Tibial nerve (tissue), 4 donors: ENCODE data around the gene SPATC1L. TPM values are rescaled to one million over a fixed set of nuclear protein-coding genes. Genes with fewer than 3 reads are reported as not detected.

Experiments
- DNase-seq, 2 donors: peaks; one replicate each; pipeline ENCODE4 v3.0.0-alpha.2; 2019; ENCODE audit warnings: low spot score in 2 of 2
- H3K27ac ChIP-seq, 4 donors: fragments of 200-600 bp; sonication (generic) in 3 of 4; one replicate each; pipeline ENCODE4 v1.5.1; 2017 to 2019; ENCODE audit warnings: mild to moderate bottlenecking in 1 of 4
- H3K27me3 ChIP-seq, 2 donors: fragments of 200-600 bp; sonication (generic) in 1 of 2; one replicate each; pipeline versions ENCODE4 v1.5.1 to v1.6.0; 2017 to 2019
- H3K36me3 ChIP-seq, 3 donors: fragments of 200-600 bp; sonication (generic); one replicate each; pipeline ENCODE4 v1.5.1; 2018 to 2019
- H3K4me1 ChIP-seq, 4 donors: fragments of 200-600 bp; sonication (generic) in 3 of 4; one replicate each; pipeline ENCODE4 v1.5.1; 2017 to 2019
- H3K4me3 ChIP-seq, 4 donors: fragments of 200-600 bp; sonication (generic) in 3 of 4; one replicate each; pipeline ENCODE4 v1.5.1; 2017 to 2019; ENCODE audit warnings: mild to moderate bottlenecking in 1 of 4, moderate library complexity in 1 of 4
- H3K9me3 ChIP-seq, 4 donors: fragments of 200-600 bp; sonication (generic) in 3 of 4; one replicate each; pipeline ENCODE4 v1.5.1; 2017 to 2019
- EP300 ChIP-seq, 2 donors: sonication (generic); formaldehyde crosslinking; IDR thresholded peaks; one replicate each; pipeline ENCODE4 v1.6.1; 2017; ENCODE audit warnings: antibody characterized with exemption in 2 of 2, mild to moderate bottlenecking in 1 of 2
- POLR2A ChIP-seq, 2 donors: fragments of 450-650 bp; IDR thresholded peaks; one replicate each; pipeline ENCODE4 v1.6.1; 2017; ENCODE audit warnings: antibody characterized with exemption in 2 of 2, mild to moderate bottlenecking in 2 of 2, moderate library complexity in 2 of 2
- WGBS, 2 donors: methylation state at CpG; one replicate each; pipeline ENCODE4 v1.1.5; 2018; 5-methylcytosine and 5-hydroxymethylcytosine counted together
- total RNA-seq, 4 donors: library from RNA; depleted of rRNA; stranded (reverse); fragments of >200 nt; gene quantifications; one replicate each; pipeline ENCODE4 v1.1.0, GENCODE V29; 2016
- TF ChIP-seq, protein P1 (sequence below), 5 experiments: fragments of 200-600 bp in 3 of 5; fragments of 450-650 bp in 2 of 5; sonication (generic) in 3 of 5; IDR thresholded peaks; one replicate each; pipeline ENCODE4 v1.5.1; 2016 to 2019; ENCODE audit warnings: antibody characterized with exemption in 5 of 5, mild to moderate bottlenecking in 3 of 5, moderate library complexity in 2 of 5

The SPATC1L gene
- total RNA-seq, 4 donors from 2014 or later: 4.5 to 12.9 (median 8.0) TPM

DNA sequence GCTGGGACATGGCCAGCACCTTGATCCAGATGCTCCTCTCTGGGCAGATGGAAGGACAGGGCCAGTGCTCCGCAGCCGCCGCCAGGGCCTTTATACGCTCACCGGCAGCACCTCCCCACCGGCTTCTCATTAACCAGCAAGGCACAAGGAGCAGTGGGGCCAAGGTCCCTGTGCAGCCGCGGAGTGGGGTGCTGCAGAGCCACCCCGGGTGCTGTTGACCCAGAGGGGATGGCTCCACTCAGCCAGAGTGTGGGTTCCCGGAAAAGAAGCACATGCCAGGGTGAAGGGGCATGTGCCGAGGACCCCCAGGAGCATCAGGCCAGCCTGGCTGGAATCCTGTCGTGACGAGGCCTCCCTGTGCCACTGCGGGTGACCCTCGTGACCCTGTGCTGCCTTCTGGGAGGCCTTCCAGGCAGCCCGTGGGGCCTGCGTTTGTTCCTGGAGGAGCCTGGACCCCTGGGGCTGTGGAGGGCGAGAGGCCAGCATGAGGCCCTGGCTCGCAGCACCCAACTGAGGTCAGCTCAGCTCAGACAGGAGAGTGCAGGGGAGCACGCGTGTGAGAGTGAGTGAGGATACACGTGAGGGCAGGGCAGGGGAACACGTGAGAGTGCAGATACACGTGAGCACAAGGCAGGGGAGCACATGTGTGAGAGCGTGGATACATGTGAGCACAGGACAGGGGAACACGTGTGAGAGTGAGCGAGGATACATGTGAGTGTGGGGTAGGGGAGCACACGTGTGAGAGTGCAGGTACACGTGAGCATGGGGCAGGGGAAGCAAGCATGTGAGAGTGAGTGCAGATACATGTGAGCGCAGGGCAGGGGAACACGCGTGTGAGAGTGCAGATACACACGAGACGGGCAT lies 28.5 kb downstream of the SPATC1L start, which contains the start of gene FTCD:
Gene FTCD (minus strand): TSS at position 66 of the 864 bp plus-strand sequence. CDS start 56 bp downstream, at position 10.
- Histone ChIP-seq H3K27ac (no peak within 1 kb of the TSS), H3K27me3 (peaks cover 0 to 10% of the 10 kb centered on the region in 2 donors), H3K4me3 (no peak within 1 kb of the TSS), H3K9me3 (no peaks in the 10 kb centered on the region), H3K4me1 (peaks cover 0 to 11% (median 5%) of the 10 kb centered on the region in 4 donors), H3K36me3 (no peaks in the 10 kb centered on the region)
- 72 to 78% methylated on average over 29 to 34 of the region's 34 CpGs for WGBS, 2 donors
- no peak for TF ChIP-seq POLR2A (IDR thresholded peaks at IDR 0.05)
- TF ChIP-seq, protein P1, sequence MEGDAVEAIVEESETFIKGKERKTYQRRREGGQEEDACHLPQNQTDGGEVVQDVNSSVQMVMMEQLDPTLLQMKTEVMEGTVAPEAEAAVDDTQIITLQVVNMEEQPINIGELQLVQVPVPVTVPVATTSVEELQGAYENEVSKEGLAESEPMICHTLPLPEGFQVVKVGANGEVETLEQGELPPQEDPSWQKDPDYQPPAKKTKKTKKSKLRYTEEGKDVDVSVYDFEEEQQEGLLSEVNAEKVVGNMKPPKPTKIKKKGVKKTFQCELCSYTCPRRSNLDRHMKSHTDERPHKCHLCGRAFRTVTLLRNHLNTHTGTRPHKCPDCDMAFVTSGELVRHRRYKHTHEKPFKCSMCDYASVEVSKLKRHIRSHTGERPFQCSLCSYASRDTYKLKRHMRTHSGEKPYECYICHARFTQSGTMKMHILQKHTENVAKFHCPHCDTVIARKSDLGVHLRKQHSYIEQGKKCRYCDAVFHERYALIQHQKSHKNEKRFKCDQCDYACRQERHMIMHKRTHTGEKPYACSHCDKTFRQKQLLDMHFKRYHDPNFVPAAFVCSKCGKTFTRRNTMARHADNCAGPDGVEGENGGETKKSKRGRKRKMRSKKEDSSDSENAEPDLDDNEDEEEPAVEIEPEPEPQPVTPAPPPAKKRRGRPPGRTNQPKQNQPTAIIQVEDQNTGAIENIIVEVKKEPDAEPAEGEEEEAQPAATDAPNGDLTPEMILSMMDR (IDR thresholded peaks at IDR 0.05): no peak
- no peak for TF ChIP-seq EP300 (IDR thresholded peaks at IDR 0.05)
- peak in 1 of 2 donors; percentile 11 for DNase-seq

DNA sequence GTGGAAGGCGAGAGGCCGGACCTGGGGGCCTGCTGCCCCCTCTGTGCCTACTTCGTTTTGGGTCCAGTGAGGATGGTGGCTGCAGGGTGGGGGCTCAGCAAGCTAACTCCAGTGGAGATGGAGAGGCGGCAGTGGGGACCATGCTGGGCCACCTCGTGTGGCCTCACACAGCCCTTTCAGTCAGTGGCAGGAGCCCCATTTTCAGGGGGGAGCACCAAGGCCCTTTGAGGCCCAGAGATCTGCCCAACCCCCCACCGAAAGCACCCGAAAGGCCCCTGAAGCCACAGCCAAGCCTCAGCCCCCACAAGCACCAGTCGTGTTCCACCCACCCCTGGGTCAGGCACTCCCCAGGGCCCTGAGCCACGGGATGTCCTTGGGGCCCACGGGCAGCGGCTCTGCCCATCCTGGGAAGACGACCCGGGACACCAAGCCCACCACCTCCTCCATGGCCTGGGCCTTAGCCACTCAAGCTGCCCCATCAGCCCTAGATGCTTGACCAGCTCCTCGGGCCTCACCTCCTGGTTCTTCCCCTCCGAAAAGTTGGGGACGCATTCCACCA lies 29.2 kb downstream of the SPATC1L start:
- Histone ChIP-seq H3K36me3 (no peaks in the 10 kb centered on the region), H3K27me3 (peaks cover 0 to 10% of the 10 kb centered on the region in 2 donors), H3K27ac (no peak overlapping the region), H3K4me1 (peaks cover 0 to 11% (median 5%) of the 10 kb centered on the region in 4 donors), H3K9me3 (no peaks in the 10 kb centered on the region), H3K4me3 (no peak overlapping the region)
- 84 to 87% methylated on average over 10 to 13 of the region's 16 CpGs for WGBS, 2 donors
- TF ChIP-seq POLR2A (IDR thresholded peaks at IDR 0.05) (no peak), EP300 (IDR thresholded peaks at IDR 0.05) (no peak)
- TF ChIP-seq, protein P1 (IDR thresholded peaks at IDR 0.05): no peak
- peak in 1 of 2 donors; percentile 8 for DNase-seq

DNA sequence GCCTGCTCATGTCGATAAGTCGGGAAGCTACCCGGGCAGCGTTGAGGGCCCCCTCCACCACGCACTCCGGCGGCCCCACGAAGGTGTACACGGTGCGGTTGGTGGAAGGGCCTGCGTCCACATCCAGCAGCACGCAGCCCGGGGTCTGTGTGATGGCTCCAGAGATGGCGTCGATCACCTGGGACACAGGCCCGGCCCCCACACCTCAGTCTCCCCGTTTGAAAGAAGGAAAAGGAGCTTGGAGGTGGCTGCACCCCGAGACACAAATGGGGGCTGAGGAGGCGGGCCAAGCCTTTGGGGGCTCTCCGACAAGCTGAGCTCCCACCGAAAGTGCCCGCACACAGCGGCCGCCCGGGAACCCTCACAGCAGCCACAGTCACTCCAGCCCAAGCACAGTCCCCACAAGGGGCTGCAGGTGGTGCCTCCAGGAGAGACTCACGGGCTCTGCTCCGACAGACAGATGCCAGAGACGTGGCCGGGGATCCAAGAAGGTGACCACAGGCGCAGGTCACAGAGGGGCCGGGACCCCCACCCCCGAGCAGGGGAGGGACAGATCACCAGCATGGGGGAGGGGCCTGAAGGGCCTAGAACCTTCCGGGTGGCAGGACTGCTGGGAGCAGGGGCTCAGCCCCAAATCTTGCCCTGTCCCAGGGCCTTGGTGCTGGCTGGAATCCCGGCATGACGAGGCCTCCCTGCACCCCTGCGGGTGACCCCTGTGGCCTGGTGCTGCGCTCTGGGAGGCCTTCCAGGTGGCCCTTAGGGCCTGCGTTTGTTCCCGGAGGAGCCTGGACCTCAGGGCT lies 29.9 kb downstream of the SPATC1L start:
- peak in 1 of 2 donors; percentile 7 for DNase-seq

DNA sequence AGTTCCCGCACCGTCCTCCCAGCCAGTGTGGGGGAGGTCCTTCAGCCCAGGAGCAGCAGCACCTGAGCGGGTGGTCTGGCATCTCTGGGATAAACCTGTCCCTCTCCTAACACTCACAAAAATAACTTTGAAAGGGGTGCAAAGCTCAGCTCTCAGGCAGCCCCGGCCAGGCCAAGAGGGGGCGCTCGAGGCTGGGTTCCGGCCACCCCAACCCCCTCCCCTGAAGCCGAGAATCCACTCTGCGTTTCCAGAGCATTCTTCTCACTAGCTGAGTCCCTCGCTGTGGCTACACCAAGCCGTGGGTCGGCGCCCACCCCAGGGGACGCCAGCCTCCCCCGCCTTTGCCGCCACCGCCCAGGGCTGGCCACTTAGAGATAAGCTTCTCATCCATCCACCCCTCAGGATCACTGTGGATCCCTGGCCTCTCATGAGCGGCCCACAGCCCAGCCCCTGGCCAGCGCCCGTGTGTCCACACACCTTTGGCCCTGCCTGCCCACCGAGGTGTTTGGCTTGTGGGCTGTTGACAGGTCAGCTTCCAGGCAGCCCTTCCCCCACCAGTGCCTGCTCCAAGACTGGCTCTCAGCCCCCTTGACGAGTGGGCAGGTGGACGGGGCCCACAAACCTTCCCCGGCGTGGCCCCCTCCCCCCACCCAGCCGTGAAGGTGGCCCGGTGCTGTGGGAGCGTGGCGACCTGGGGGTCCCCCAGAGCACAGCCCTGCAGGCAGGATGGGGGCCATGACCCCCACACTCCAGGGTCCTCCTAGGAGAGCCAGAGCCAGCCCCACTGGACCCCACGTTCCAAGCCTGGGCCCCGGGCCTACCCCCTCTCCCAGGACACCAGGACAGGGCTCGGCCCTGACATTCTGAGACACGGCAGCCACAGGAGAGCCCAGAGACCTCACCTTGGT lies 30.8 kb downstream of the SPATC1L start:
- H3K36me3 ChIP-seq: no peaks in the 10 kb centered on the region
- TF ChIP-seq, protein P1 (IDR thresholded peaks at IDR 0.05): peak; percentile 41 to 76 (median 62)
- TF ChIP-seq EP300 (IDR thresholded peaks at IDR 0.05): no peak
- 41 to 42% methylated on average over 5 to 11 of the region's 33 CpGs for WGBS, 2 donors
- H3K27ac ChIP-seq: no peak overlapping the region
- H3K9me3 ChIP-seq: no peaks in the 10 kb centered on the region
- peaks cover 0 to 10% of the 10 kb centered on the region in 2 donors for H3K27me3 ChIP-seq
- peak overlapping the region in 2 of 4 donors; percentile 8 to 11 for H3K4me3 ChIP-seq
- DNase-seq: peak in 1 of 2 donors; percentile 14
- peaks cover 0 to 11% (median 5%) of the 10 kb centered on the region in 4 donors for H3K4me1 ChIP-seq

More for the DNA sequence above, 29.9 kb downstream of the SPATC1L start:
- no peaks in the 10 kb centered on the region for H3K36me3 ChIP-seq
- H3K9me3 ChIP-seq: no peaks in the 10 kb centered on the region
- no peak overlapping the region for H3K27ac ChIP-seq
- WGBS, 2 donors: 87 to 90% methylated on average over 22 to 23 of the region's 39 CpGs
- no peak overlapping the region for H3K4me3 ChIP-seq
- H3K27me3 ChIP-seq: peaks cover 0 to 10% of the 10 kb centered on the region in 2 donors
- H3K4me1 ChIP-seq: peaks cover 0 to 11% (median 5%) of the 10 kb centered on the region in 4 donors
- no peak for TF ChIP-seq POLR2A (IDR thresholded peaks at IDR 0.05)
- no peak for TF ChIP-seq EP300 (IDR thresholded peaks at IDR 0.05)
- TF ChIP-seq, protein P1 (IDR thresholded peaks at IDR 0.05): no peak
